PC-3 (cell line): ENCODE data around the gene REEP6.

Source experiments
- EZH2 ChIP-seq: fragments of 300-600 bp; sonication (generic); IDR thresholded peaks from one replicate; pipeline ENCODE4 v1.6.1; 2017; ENCODE audit warnings: antibody characterized with exemption, mild to moderate bottlenecking, low read length; ENCODE audit not compliant: unreplicated experiment
- EZH2phosphoT487 ChIP-seq: fragments of 300-600 bp; sonication (generic); IDR thresholded peaks from 2 replicates; pipeline ENCODE4 v1.6.1; 2018; ENCODE audit warnings: mild to moderate bottlenecking, antibody characterized with exemption, low read length, borderline replicate concordance
- TF ChIP-seq, protein P1 (sequence below): fragments of 300-600 bp; sonication (generic); conservative IDR thresholded peaks from 2 replicates; pipeline ENCODE4 v1.5.1; 2017; ENCODE audit warnings: antibody characterized with exemption, low read depth, mild to moderate bottlenecking, low read length

DNA sequence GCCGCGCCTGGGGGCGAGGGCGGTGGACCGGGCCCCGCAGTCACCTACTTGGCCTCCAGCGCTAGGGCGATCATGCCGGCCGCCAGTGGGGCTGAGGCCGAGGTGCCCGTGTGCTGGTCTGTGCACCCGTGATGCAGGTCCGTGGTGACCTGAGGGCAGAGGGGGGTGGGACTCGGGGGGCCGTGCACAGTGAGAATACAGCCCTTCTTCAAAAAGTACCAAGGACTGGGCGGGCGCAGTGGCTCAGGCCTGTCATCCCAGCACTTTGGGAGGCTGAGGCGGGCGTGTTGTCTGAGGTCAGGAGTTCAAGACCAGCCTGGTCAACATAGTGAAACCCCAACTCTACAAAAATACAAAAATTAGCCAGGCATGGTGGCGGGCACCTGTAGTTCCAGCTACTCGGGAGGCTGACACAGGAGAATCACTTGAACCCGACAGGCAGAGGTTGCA, 7.0 kb upstream of the REEP6 start:
- TF ChIP-seq, protein P1, sequence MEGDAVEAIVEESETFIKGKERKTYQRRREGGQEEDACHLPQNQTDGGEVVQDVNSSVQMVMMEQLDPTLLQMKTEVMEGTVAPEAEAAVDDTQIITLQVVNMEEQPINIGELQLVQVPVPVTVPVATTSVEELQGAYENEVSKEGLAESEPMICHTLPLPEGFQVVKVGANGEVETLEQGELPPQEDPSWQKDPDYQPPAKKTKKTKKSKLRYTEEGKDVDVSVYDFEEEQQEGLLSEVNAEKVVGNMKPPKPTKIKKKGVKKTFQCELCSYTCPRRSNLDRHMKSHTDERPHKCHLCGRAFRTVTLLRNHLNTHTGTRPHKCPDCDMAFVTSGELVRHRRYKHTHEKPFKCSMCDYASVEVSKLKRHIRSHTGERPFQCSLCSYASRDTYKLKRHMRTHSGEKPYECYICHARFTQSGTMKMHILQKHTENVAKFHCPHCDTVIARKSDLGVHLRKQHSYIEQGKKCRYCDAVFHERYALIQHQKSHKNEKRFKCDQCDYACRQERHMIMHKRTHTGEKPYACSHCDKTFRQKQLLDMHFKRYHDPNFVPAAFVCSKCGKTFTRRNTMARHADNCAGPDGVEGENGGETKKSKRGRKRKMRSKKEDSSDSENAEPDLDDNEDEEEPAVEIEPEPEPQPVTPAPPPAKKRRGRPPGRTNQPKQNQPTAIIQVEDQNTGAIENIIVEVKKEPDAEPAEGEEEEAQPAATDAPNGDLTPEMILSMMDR, result no peak
- TF ChIP-seq EZH2phosphoT487, result no peak
- TF ChIP-seq EZH2, result no peak
